T-helper 17 cell (primary cell): ENCODE data around the gene MMP10. TPM values are rescaled to one million over a fixed set of nuclear protein-coding genes. Genes with fewer than 3 reads are reported as not detected.

Experiments used
- ATAC-seq: fragments of 150-1000 bp; cut with Tn5 transposase; 2 replicates; pipeline ENCODE4 v1.10.0; 2021; ENCODE audit warnings: mild to moderate bottlenecking, moderate library complexity
- DNase-seq, 3 donors: peaks; one replicate each; pipeline versions ENCODE4 v3.0.0 to v3.0.0-alpha.2; 2020 to 2021
- H3K9me3 ChIP-seq: one replicate; pipeline ENCODE4 v1.7.0; 2013; ENCODE audit warnings: low read length, mild to moderate bottlenecking; ENCODE audit not compliant: control insufficient read depth, poor library complexity, severe bottlenecking
- H3K27ac Mint-ChIP-seq: one replicate; pipeline ENCODE4 v1.8.0; 2022; ENCODE audit warnings: mild to moderate bottlenecking, moderate library complexity, mixed read lengths
- H3K27me3 Mint-ChIP-seq: one replicate; pipeline ENCODE4 v1.8.0; 2022; ENCODE audit warnings: mixed read lengths
- H3K36me3 Mint-ChIP-seq: one replicate; pipeline ENCODE4 v1.8.0; 2022; ENCODE audit warnings: low read depth, mixed read lengths
- H3K4me1 Mint-ChIP-seq: one replicate; pipeline ENCODE4 v1.8.0; 2022; ENCODE audit warnings: mild to moderate bottlenecking, mixed read lengths
- H3K4me3 Mint-ChIP-seq: one replicate; pipeline ENCODE4 v1.8.0; 2022; ENCODE audit warnings: mild to moderate bottlenecking, moderate library complexity, mixed read lengths
- total RNA-seq, 4 donors: library from RNA in 2 of 4; stranded (reverse) in 2 of 4; gene quantifications; one replicate each; pipeline ENCODE4 v1.2.3 and lab custom pipeline; 2022 to 2026

MMP10 gene
- total RNA-seq, 2 donors from 2014 or later: not detected

DNA sequence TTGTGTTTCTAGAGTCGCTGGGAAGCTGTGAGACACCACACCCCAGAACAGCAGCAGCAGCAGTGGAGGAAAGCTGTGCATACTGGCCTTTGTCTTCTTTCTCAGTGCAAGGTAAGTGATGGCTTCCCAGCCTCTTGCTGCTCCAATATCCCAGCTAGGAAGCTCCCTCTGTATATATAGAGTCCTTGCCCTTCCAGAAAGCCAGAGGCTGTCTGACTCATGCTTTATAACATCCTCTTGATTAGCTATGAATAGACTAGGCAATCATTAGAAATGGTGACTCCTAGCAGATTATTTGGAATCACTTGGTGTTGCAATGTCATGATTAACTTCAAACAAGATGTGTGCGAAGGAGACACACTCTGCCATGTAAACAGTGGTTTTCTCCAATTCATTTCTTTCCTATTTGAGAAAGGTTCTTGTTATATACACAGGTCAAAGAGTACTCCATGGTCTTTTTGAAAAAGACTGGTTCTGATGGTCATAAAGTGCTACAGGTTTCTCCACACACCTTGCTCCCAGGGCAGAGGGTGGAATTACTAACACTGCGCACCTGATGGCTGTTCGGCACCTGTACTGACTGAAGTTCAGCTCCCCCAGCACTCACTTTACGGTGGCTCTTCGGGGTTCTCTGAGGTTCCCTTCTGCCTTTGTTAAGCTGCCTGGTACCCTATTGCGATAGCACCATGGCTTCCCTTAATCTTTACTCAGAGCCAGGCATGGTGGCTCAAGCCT lies 17.8 kb upstream of the MMP10 start, which contains the start of gene MMP1:
Gene MMP1, minus strand, starts transcription at position 149 of the 735 bp plus-strand sequence. Its CDS starts 68 bp downstream, at position 81.
- Mint-ChIP-seq H3K4me1 (no peaks in the 10 kb centered on the region), H3K27me3 (peaks cover 20% of the 10 kb centered on the region), H3K4me3 (no peak within 1 kb of the TSS), H3K36me3 (no peaks in the 10 kb centered on the region), H3K27ac (no peak within 1 kb of the TSS)
- DNase-seq: no peak
- no peak for ATAC-seq
- H3K9me3 ChIP-seq: no peaks in the 10 kb centered on the region

DNA sequence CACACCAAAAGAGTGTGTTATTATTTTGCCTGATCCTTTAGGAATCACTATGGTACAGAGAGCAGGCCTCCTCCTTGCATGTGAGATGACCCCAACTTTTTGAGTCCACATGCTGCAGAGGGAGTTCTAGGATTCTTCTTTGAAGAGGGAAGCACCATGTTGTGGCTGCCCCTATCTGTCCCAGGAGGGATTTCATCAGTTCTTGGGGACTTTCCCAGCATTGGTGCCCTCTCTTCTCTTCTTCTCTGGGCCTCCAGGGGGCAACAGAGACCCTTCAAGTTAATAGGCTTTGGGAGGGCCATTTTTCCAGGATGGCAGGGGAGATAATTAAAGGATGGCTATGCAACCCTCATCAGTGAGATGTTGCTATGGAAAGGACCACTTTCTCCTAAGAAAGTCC lies 14.0 kb upstream of the MMP10 start:
- no peak for DNase-seq
- no peaks in the 10 kb centered on the region for H3K36me3 Mint-ChIP-seq
- no peak overlapping the region for H3K4me3 Mint-ChIP-seq
- H3K4me1 Mint-ChIP-seq: no peaks in the 10 kb centered on the region
- H3K27ac Mint-ChIP-seq: no peak overlapping the region
- peaks cover 13% of the 10 kb centered on the region for H3K27me3 Mint-ChIP-seq
- ATAC-seq: no peak
- no peaks in the 10 kb centered on the region for H3K9me3 ChIP-seq

DNA sequence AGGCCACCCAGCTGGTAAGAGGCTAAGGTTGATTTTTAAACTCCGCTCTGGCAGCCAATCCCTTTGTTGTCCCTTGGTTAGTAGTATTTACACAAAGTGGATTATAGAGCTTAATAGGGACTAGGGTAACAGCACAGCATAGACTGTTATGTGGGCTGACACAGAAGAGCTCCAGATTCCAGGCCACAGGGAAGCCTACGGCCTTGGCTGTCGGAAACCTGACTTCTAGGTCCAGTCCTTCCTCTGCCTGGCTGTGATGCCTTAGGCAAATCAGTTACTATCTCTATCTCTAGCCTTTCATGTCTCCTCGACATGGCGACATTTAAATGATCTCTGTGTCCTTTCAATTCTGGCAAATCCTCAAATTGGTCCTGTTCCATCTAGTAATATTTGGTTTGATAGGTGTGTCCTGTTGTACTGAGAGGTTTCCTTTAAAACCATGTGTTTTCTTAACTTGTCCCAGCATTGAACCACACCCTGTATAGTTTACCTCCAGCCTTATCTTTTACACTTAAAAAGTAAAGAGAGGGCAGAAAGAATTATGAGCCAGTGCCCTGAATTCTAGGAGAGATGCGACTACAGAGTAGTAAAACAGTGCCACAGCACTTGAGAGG lies 13.4 kb upstream of the MMP10 start:
- H3K9me3 ChIP-seq: no peaks in the 10 kb centered on the region
- Mint-ChIP-seq H3K36me3 (no peaks in the 10 kb centered on the region), H3K27ac (no peak overlapping the region), H3K4me1 (no peaks in the 10 kb centered on the region), H3K4me3 (no peak overlapping the region), H3K27me3 (peaks cover 13% of the 10 kb centered on the region)
- no peak for ATAC-seq
- no peak for DNase-seq

DNA sequence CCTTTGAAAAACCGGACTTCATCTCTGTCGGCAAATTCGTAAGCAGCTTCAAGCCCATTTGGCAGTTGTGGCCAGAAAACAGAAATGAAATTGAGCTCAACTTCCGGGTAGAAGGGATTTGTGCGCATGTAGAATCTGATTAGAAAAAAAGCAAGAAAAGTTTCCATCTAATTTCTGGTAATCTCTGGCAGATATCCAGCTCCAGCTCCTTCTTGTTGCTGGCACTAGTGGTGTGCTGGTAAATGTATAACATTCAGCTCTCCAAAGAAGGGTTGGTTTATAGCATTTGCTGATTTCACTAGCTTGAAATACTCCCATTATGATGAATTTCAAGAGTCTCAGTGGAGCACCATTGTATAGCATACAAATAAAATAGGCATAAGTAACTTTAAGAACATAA lies 12.2 kb upstream of the MMP10 start:
- no peaks in the 10 kb centered on the region for H3K4me1 Mint-ChIP-seq
- no peak overlapping the region for H3K27ac Mint-ChIP-seq
- ATAC-seq (no peak), DNase-seq (no peak)
- no peaks in the 10 kb centered on the region for H3K9me3 ChIP-seq
- no peaks in the 10 kb centered on the region for H3K36me3 Mint-ChIP-seq
- peaks cover 13% of the 10 kb centered on the region for H3K27me3 Mint-ChIP-seq
- H3K4me3 Mint-ChIP-seq: no peak overlapping the region

DNA sequence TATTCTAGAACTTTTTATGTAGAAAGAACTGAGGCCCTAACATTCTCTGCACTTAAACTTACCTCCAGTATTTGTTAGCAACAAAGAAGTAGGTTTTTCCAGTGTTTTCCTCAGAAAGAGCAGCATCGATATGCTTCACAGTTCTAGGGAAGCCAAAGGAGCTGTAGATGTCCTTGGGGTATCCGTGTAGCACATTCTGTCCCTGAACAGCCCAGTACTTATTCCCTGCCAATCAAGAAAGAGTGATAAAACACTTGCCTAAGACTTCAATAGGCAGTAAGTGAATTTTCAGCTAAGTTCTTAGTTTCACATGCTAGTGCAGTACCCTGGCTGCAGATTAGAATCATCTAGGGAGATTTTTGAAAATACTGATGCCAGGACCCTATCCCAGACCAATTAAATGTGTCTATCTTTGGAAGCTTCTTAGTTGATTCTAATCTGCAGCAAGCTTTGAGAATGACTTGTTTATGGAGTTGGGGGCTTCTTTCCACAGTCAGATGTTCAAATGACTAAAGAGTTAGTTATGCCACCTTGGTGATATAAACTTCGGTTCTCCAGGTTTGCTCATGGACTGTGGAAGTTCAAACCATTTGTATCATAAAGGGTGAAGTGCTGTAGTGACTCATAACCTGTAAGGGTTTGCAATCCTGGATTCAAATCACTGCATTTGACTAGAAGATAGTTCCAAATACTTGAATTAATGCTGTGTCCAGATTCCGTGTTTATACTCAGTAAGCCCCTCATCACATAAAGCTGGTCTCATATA lies 11.0 kb upstream of the MMP10 start:
- Mint-ChIP-seq H3K4me1 (no peaks in the 10 kb centered on the region), H3K27ac (no peak overlapping the region), H3K4me3 (no peak overlapping the region), H3K36me3 (no peaks in the 10 kb centered on the region), H3K27me3 (peaks cover 19% of the 10 kb centered on the region)
- H3K9me3 ChIP-seq: no peaks in the 10 kb centered on the region
- DNase-seq: no peak
- ATAC-seq: no peak

DNA sequence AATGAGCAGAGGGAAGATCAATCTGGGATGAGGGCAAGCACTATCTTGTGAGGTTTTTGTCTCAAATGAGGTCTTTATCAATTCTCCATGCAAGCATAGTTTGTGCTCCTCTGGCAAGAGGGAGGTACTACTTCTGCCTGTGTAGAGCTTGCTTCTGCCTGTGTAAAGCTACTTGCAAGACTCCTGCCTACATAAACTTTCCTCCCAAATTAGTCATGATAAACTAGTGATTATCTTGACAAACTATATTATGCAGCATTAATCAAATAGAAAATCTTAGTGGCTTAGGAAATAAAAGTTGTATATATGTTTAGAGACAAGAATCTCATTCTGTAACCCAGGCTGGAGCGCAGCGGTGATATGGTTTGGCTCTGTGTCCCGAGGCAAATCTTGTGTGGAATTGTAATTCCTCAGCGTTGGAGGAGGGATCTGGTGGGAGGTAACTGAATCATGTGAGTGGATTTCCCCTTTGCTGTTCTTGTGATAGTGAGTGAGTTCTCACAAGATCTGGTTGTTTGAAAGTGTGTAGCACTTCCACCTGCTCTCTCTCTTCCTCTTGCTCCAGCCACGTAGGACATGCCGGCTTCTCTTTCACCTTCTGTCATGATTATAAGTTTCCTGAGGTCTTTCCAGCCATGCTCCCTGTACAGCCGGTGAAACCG lies 8.0 kb upstream of the MMP10 start:
- no peak for DNase-seq
- Mint-ChIP-seq H3K4me3 (no peak overlapping the region), H3K27me3 (peaks cover 19% of the 10 kb centered on the region), H3K4me1 (no peaks in the 10 kb centered on the region), H3K36me3 (no peaks in the 10 kb centered on the region), H3K27ac (no peak overlapping the region)
- no peak for ATAC-seq
- no peaks in the 10 kb centered on the region for H3K9me3 ChIP-seq

DNA sequence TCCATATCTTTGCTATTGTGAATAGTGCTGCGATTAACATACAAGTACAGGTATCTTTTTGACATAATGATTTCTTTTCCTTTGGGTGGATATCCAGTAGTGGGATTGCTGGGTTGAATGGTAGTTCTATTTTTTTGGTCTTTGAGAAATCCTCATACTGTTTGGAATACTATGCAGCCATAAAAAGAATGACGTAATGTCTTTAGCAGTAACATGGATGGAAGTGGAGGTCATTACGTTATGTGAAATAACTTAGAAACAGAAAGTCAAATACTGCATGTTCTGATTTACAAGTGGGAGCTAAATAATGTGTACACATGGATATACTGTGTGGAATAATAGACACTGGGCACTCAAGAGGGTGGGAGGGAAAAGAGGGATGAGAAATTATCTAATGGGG lies 4.0 kb upstream of the MMP10 start:
- H3K9me3 ChIP-seq: no peaks in the 10 kb centered on the region
- H3K36me3 Mint-ChIP-seq: no peaks in the 10 kb centered on the region
- ATAC-seq (no peak), DNase-seq (no peak)
- no peaks in the 10 kb centered on the region for H3K4me1 Mint-ChIP-seq
- peaks cover 26% of the 10 kb centered on the region for H3K27me3 Mint-ChIP-seq
- H3K27ac Mint-ChIP-seq: no peak overlapping the region
- no peak overlapping the region for H3K4me3 Mint-ChIP-seq

DNA sequence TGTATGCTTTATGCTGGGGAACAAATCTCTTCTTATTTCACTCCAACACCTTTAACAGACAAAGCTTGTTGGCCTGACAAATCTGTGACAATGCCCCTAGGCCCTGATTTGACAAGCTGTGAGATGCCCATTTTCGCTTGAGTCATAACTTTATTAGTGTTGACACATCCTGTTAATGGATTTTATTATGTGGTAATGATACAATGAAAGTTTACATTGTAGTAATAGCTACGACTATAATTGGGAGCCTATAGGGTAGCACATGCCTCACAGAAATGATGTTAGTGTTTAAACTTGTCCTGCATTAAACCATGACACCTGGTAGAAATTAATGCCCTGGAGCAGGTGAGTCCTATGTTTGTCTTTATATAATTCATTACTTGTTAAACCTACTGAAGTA lies 3.3 kb upstream of the MMP10 start:
- Mint-ChIP-seq H3K4me1 (no peaks in the 10 kb centered on the region), H3K27me3 (peaks cover 22% of the 10 kb centered on the region)

DNA sequence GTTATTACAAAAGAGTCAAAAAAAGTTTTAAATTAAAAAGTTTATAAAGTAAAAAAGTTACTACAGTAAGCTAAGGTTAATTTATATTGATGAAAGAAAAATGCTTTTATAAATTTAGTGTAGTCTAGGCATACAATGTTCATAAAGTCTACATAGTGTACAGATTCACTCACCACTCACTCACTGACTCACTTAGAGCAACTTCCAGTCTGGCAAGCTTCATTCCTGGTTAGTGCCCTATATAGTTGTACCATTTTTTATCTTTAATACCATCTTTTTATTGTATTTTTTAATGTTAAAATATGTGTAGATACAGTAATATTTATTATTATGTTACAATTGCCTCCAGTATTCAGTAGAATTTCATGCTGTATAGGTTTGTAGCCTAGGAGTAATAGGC lies 2.6 kb upstream of the MMP10 start:
- no peak for ATAC-seq
- no peaks in the 10 kb centered on the region for H3K9me3 ChIP-seq
- H3K27me3 Mint-ChIP-seq: peaks cover 26% of the 10 kb centered on the region
- no peaks in the 10 kb centered on the region for H3K4me1 Mint-ChIP-seq
- H3K27ac Mint-ChIP-seq: no peak overlapping the region
- H3K36me3 Mint-ChIP-seq: no peaks in the 10 kb centered on the region
- no peak for DNase-seq
- no peak overlapping the region for H3K4me3 Mint-ChIP-seq

More for the DNA sequence above, 3.3 kb upstream of the MMP10 start:
- ATAC-seq: no peak
- Mint-ChIP-seq H3K4me3 (no peak overlapping the region), H3K36me3 (no peaks in the 10 kb centered on the region), H3K27ac (no peak overlapping the region)
- H3K9me3 ChIP-seq: no peaks in the 10 kb centered on the region
- DNase-seq: no peak

DNA sequence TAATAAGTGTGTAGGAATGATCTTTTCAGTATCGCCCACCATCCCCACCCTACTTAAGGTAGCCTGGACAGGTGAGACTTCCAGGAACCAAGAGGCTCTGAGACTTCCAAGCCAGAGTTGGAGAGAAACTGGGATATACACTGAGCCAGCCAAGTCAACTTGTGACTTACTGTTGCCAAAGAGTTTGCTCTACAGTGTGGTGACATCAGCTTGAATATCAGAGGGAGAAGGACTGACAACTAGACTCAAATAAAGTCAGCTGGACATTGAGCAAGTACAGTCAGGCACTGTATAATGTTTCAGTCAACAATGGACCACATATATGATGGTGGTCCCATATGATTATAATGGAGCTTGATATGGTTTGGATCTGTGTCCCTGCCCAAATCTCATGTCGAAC lies 1.2 kb upstream of the MMP10 start:
- ATAC-seq: no peak
- H3K9me3 ChIP-seq: no peaks in the 10 kb centered on the region
- H3K27ac Mint-ChIP-seq: no peak overlapping the region
- no peaks in the 10 kb centered on the region for H3K36me3 Mint-ChIP-seq
- peaks cover 21% of the 10 kb centered on the region for H3K27me3 Mint-ChIP-seq
- H3K4me3 Mint-ChIP-seq: no peak overlapping the region
- DNase-seq: no peak
- H3K4me1 Mint-ChIP-seq: no peaks in the 10 kb centered on the region

DNA sequence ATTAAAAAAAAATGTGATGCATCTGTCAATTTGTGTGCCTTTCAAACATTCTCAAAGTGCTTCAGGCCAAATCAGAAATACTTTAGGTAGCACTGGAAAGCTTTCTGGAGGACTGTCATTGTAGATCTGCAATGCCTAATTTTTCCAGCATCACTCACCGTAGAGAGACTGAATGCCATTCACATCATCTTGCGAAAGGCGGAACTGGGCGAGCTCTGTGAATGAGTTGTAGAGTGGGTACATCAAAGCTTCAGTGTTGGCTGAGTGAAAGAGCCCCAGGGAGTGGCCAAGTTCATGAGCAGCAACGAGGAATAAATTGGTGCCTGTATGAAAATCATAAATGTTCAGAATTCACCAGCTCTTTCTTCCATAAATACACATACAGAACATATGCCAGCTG lies 4.0 kb downstream of the MMP10 start:
- H3K4me1 Mint-ChIP-seq: peaks cover 4% of the 10 kb centered on the region
- H3K27me3 Mint-ChIP-seq: peaks cover 23% of the 10 kb centered on the region
- ATAC-seq (no peak), DNase-seq (no peak)
- no peak overlapping the region for H3K4me3 Mint-ChIP-seq
- no peaks in the 10 kb centered on the region for H3K9me3 ChIP-seq
- H3K36me3 Mint-ChIP-seq: no peaks in the 10 kb centered on the region
- no peak overlapping the region for H3K27ac Mint-ChIP-seq

DNA sequence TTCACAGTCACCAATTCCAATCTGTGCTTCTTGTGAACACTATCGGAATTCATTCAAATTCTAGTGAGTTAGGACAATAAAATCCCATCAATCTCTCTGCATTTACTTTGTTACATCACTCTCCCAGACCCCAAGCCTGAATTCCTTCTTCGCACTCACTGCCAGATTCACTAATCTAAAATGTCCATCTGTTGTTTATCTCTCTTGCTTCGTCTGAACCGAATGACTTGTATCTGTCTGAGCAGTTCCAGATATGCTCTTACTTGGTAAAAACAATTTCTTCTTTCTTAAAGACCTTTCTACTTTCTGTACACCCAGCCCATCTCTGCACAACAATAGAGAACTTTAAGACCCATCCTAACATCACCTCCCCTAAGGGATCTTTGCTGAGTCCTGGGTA lies 7.0 kb downstream of the MMP10 start:
- H3K27me3 Mint-ChIP-seq: peaks cover 27% of the 10 kb centered on the region
- ATAC-seq: no peak
- no peaks in the 10 kb centered on the region for H3K9me3 ChIP-seq
- H3K4me3 Mint-ChIP-seq: no peak overlapping the region
- peaks cover 4% of the 10 kb centered on the region for H3K4me1 Mint-ChIP-seq
- H3K36me3 Mint-ChIP-seq: peaks cover 4% of the 10 kb centered on the region
- no peak for DNase-seq
- H3K27ac Mint-ChIP-seq: no peak overlapping the region

DNA sequence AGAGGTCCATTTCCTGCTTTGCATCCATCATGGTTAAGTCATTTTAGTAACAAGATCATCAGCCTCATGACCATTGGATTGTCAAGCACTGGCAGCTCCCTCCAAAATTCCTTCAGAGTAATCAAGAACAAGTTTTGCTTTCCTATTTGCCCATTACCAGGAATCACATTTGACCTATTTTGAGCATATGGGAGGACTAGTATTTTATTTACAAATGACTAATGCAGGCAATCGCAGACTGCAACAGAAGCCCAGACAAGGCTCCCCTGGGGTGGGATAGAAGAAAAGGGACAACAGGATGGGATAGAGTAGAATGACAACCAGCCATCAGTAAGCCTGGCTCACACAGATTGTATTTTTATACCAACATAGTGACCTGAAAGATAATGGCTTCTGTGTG lies 9.1 kb downstream of the MMP10 start:
- Mint-ChIP-seq H3K4me3 (no peak overlapping the region), H3K27ac (no peak overlapping the region), H3K27me3 (peaks cover 26% of the 10 kb centered on the region), H3K4me1 (peaks cover 4% of the 10 kb centered on the region), H3K36me3 (peaks cover 4% of the 10 kb centered on the region)
- no peaks in the 10 kb centered on the region for H3K9me3 ChIP-seq
- no peak for ATAC-seq
- DNase-seq: no peak
